CD4-positive, alpha-beta T cell (primary cell): ENCODE results near the gene KIAA0232. TPM values are rescaled to one million over a fixed set of nuclear protein-coding genes. Genes with fewer than 3 reads are reported as not detected.
"Not testable (repeated sequence)": the region's sequence is repeated elsewhere in the genome, so short reads cannot be mapped to it uniquely, and the experiment has no call there.

Experiments
- ATAC-seq: fragments of 200-7000 bp; cut with Tn5 transposase; one replicate; pipeline ENCODE4 v1.10.0; 2022; ENCODE audit warnings: mild to moderate bottlenecking; ENCODE audit not compliant: poor library complexity
- CTCF ChIA-PET: fragments of 350-600 bp; sonication (Branson Sonifier 250); formaldehyde crosslinking; loops from one replicate; lab custom pipeline; 2021; ENCODE audit warnings: antibody characterized with exemption, inconsistent platforms; lab: Charles Lee
- POLR2A ChIA-PET: fragments of 350-600 bp; sonication (Branson Sonifier 250); formaldehyde crosslinking; loops from one replicate; lab custom pipeline; 2021; ENCODE audit warnings: antibody characterized with exemption, inconsistent platforms; lab: Charles Lee
- DNase-seq, 14 experiments: peaks; one replicate each; pipeline ENCODE4 v3.0.0-alpha.2; 2013 to 2020; ENCODE audit warnings: mixed read lengths in 2 of 14
- H3K27ac ChIP-seq, 2 donors: one replicate each; pipeline versions ENCODE4 v1.5.1 to v1.7.0; 2013; ENCODE audit warnings: low read length in 2 of 2, low read depth in 1 of 2, mild to moderate bottlenecking in 1 of 2
- H3K27me3 ChIP-seq, 2 experiments: 1 replicate in 1 of 2; 2 replicates in 1 of 2; pipeline versions ENCODE4 v1.6.1 to v1.7.0; 2013; ENCODE audit warnings: low read length in 2 of 2, control low read depth in 1 of 2, mild to moderate bottlenecking in 1 of 2, moderate library complexity in 1 of 2; ENCODE audit not compliant: insufficient read depth in 2 of 2, control insufficient read depth in 1 of 2
- H3K36me3 ChIP-seq: one replicate; pipeline ENCODE4 v1.6.1; 2013; ENCODE audit warnings: low read length, control low read depth; ENCODE audit not compliant: insufficient read depth
- H3K4me1 ChIP-seq: one replicate; pipeline ENCODE4 v1.6.1; 2013; ENCODE audit warnings: low read length, control low read depth; ENCODE audit not compliant: insufficient read depth
- H3K4me3 ChIP-seq: one replicate; pipeline ENCODE4 v1.5.1; 2013; ENCODE audit warnings: mild to moderate bottlenecking, low read length, moderate library complexity
- H3K9me3 ChIP-seq, 2 experiments: 1 replicate in 1 of 2; 2 replicates in 1 of 2; pipeline versions ENCODE4 v1.6.1 to v1.7.0; 2013; ENCODE audit warnings: low read length in 2 of 2, mild to moderate bottlenecking in 2 of 2, control low read depth in 1 of 2, moderate library complexity in 1 of 2; ENCODE audit not compliant: control insufficient read depth in 1 of 2, insufficient read depth in 1 of 2
- H3K27ac Mint-ChIP-seq: one replicate; pipeline ENCODE4 v1.8.0; 2020; ENCODE audit warnings: mixed read lengths
- H3K27me3 Mint-ChIP-seq: one replicate; pipeline ENCODE4 v1.8.0; 2021; ENCODE audit warnings: mixed read lengths
- H3K36me3 Mint-ChIP-seq: one replicate; pipeline ENCODE4 v1.8.0; 2021; ENCODE audit warnings: low read depth, mixed read lengths
- H3K4me1 Mint-ChIP-seq: one replicate; pipeline ENCODE4 v1.8.0; 2021; ENCODE audit warnings: low read depth, mixed read lengths
- H3K4me3 Mint-ChIP-seq: one replicate; pipeline ENCODE4 v1.8.0; 2020; ENCODE audit warnings: mild to moderate bottlenecking, mixed read lengths
- H3K9me3 Mint-ChIP-seq: one replicate; pipeline ENCODE4 v1.8.0; 2020; ENCODE audit warnings: mixed read lengths
- intact Hi-C, 2 experiments: fragments of 100-400 bp; cut with DNase I in 1 of 2; cut with micrococcal nuclease in 1 of 2; formaldehyde crosslinking; loops; one replicate each; pipeline versions ENCODE4 v1.15.1 to v1.9.0; 2023 to 2025; cut with DNase I, micrococcal nuclease
- total RNA-seq, 174 experiments: library from RNA in 2 of 174; stranded (reverse) in 2 of 174; gene quantifications; one replicate each; pipeline ENCODE4 v1.2.3 and lab custom pipeline; 2021 to 2026
- TF ChIP-seq, protein P1 (sequence below): fragments of 200-600 bp; IDR thresholded peaks from one replicate; pipeline ENCODE4 v1.8.0; 2022; ENCODE audit warnings: antibody characterized with exemption, mild to moderate bottlenecking

The KIAA0232 gene
- total RNA-seq, 2 experiments from 2014 or later = 15.3 to 17.8 TPM

DNA sequence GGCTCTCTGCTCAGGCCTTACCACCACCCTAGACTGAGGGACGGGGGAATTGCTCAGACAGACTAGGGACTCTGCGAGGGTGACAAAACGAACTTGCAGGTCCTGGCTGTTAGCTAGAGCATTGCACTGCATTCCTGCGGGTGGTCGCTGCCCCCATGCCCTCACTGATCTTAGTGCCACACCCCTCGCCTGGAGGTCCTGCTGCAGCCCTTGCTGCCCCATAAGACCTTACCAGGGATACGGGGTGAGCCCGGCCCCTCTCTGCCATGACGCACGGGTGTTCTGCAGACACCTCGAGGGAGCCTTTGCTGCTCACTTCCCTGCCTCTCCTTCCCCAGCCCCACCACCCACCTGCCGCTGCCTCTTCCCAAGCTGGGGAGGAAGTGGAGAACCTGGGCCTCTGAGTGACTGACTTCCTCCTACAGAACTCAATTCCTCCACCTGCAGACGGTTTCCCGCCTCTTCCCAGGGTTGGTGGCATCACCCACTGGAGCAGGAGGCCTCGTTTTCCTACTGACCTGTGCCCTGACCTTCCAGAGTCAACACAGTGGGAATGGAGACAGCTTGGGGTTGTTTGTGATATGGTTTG lies 107.3 kb downstream of the KIAA0232 start:
- Histone ChIP-seq H3K4me1 (peaks cover 38% of the 10 kb centered on the region), H3K27me3 (no peaks in the 10 kb centered on the region), H3K36me3 (no peaks in the 10 kb centered on the region), H3K27ac (no peak overlapping the region), H3K9me3 (peaks cover 0 to 15% of the 10 kb centered on the region in 2 experiments), H3K4me3 (no peak overlapping the region)
- DNase-seq (no peak), ATAC-seq (no peak)
- Mint-ChIP-seq H3K4me3 (no peak overlapping the region), H3K27me3 (no peaks in the 10 kb centered on the region), H3K36me3 (no peaks in the 10 kb centered on the region), H3K27ac (no peak overlapping the region), H3K9me3 (no peaks in the 10 kb centered on the region), H3K4me1 (peaks cover 32% of the 10 kb centered on the region)
- TF ChIP-seq, protein P1, sequence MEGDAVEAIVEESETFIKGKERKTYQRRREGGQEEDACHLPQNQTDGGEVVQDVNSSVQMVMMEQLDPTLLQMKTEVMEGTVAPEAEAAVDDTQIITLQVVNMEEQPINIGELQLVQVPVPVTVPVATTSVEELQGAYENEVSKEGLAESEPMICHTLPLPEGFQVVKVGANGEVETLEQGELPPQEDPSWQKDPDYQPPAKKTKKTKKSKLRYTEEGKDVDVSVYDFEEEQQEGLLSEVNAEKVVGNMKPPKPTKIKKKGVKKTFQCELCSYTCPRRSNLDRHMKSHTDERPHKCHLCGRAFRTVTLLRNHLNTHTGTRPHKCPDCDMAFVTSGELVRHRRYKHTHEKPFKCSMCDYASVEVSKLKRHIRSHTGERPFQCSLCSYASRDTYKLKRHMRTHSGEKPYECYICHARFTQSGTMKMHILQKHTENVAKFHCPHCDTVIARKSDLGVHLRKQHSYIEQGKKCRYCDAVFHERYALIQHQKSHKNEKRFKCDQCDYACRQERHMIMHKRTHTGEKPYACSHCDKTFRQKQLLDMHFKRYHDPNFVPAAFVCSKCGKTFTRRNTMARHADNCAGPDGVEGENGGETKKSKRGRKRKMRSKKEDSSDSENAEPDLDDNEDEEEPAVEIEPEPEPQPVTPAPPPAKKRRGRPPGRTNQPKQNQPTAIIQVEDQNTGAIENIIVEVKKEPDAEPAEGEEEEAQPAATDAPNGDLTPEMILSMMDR = no peak
- CTCF ChIA-PET = no interaction called here
- POLR2A ChIA-PET = no interaction called here
- intact Hi-C loops = no loop called here

DNA sequence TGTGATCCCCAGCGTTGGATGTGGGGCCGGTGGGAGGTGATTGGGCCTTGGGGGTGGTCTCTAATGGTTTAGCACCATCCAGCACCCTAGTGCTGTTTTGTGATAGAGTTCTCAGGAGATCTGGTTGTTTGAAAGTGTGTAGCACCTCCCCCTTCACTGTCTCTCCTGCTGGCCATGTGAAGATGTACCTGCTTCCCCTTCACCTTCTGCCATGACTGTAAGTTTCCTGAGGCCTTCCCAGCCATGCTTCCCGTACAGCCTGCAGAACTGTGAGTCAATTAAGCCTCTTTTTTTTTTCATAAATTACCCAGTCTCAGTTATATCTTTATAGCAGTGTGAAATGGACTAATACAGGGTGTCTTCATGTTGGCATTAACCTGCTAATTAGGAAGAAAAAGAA lies 107.8 kb downstream of the KIAA0232 start:
- H3K4me1 Mint-ChIP-seq = peaks cover 32% of the 10 kb centered on the region
- no peaks in the 10 kb centered on the region for H3K9me3 Mint-ChIP-seq
- DNase-seq (no peak), ATAC-seq (no peak)
- ChIA-PET CTCF (no interaction called here), POLR2A (no interaction called here)
- H3K4me3 ChIP-seq = no peak overlapping the region
- no peak overlapping the region for H3K27ac Mint-ChIP-seq
- H3K36me3 Mint-ChIP-seq = no peaks in the 10 kb centered on the region
- no peak overlapping the region for H3K27ac ChIP-seq
- no peaks in the 10 kb centered on the region for H3K27me3 ChIP-seq
- no peaks in the 10 kb centered on the region for H3K36me3 ChIP-seq
- H3K4me3 Mint-ChIP-seq = no peak overlapping the region
- H3K4me1 ChIP-seq = peaks cover 43% of the 10 kb centered on the region
- no peaks in the 10 kb centered on the region for H3K27me3 Mint-ChIP-seq
- intact Hi-C loops = no loop called here
- H3K9me3 ChIP-seq = peaks cover 0 to 15% of the 10 kb centered on the region in 2 experiments
- TF ChIP-seq, protein P1 = no peak

DNA sequence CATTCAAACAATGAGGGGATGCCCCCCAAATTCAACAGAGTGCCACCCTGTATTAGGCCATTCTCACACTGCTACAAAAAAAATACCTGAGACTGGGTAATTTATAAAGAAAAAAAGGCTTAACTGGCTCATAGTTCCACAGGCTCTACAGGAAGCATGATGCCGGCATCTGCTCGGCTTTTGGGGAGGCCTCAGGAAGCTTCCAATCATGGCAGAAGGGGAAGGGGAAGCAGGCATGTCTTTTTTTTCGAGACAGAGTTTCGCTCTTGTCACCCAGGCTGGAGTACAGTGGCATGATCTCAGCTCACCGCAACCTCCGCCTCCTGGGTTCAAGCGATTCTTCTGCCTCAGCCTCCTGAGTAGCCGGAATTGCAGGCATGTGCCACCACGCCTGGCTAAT lies 108.4 kb downstream of the KIAA0232 start:
- H3K27ac ChIP-seq, H3K36me3 ChIP-seq, H3K27me3 ChIP-seq, H3K36me3 Mint-ChIP-seq, POLR2A ChIA-PET, DNase-seq, H3K27ac Mint-ChIP-seq, H3K9me3 Mint-ChIP-seq, CTCF ChIA-PET, H3K4me3 Mint-ChIP-seq, H3K4me3 ChIP-seq, ATAC-seq, H3K27me3 Mint-ChIP-seq, intact Hi-C loops: not testable (repeated sequence)
- Histone ChIP-seq H3K4me1 (peaks cover 44% of the 10 kb centered on the region), H3K9me3 (peaks cover 0 to 15% of the 10 kb centered on the region in 2 experiments)
- peaks cover 32% of the 10 kb centered on the region for H3K4me1 Mint-ChIP-seq
